PC-3 (cell line): ENCODE data around the gene MXD3.

Experiments used
- EZH2 ChIP-seq: fragments of 300-600 bp; sonication (generic); IDR thresholded peaks from one replicate; pipeline ENCODE4 v1.6.1; 2017; ENCODE audit warnings: antibody characterized with exemption, mild to moderate bottlenecking, low read length; ENCODE audit not compliant: unreplicated experiment
- EZH2phosphoT487 ChIP-seq: fragments of 300-600 bp; sonication (generic); IDR thresholded peaks from 2 replicates; pipeline ENCODE4 v1.6.1; 2018; ENCODE audit warnings: mild to moderate bottlenecking, antibody characterized with exemption, low read length, borderline replicate concordance
- TF ChIP-seq, protein P1 (sequence below): fragments of 300-600 bp; sonication (generic); conservative IDR thresholded peaks from 2 replicates; pipeline ENCODE4 v1.5.1; 2017; ENCODE audit warnings: antibody characterized with exemption, low read depth, mild to moderate bottlenecking, low read length

DNA sequence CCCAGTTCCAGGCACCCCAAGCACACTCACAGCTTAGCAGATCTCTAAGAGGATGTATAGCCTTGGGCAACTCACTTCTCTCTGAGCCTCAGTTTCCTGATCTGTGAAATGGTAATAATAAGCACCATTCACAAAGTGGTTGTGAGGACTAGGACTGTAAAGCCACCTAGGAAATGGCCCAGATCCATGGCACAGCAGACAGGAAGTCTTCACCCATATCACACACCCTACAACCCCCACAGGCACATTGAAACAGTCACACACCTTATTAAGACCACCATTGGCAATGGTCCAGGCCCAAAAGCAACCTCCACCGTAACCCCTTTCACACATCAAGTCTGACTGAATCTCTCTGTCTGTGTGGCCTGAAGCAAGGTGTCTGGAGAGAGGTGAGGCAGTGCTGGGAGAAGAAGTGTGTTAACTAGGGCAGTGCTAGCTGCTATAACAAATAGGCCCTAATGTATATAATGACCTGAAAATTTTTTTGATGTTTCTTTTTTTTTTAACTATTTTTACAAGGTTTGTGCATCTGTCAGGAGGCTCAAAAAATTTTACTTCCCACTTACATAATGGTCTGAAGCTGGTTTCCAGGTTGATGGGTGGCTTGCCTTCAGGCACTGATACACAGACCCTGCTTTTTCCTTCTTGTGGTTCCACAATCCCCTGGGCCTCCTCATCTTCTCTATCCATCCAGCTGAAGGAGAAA lies 43.6 kb upstream of the MXD3 start:
- TF ChIP-seq, protein P1, sequence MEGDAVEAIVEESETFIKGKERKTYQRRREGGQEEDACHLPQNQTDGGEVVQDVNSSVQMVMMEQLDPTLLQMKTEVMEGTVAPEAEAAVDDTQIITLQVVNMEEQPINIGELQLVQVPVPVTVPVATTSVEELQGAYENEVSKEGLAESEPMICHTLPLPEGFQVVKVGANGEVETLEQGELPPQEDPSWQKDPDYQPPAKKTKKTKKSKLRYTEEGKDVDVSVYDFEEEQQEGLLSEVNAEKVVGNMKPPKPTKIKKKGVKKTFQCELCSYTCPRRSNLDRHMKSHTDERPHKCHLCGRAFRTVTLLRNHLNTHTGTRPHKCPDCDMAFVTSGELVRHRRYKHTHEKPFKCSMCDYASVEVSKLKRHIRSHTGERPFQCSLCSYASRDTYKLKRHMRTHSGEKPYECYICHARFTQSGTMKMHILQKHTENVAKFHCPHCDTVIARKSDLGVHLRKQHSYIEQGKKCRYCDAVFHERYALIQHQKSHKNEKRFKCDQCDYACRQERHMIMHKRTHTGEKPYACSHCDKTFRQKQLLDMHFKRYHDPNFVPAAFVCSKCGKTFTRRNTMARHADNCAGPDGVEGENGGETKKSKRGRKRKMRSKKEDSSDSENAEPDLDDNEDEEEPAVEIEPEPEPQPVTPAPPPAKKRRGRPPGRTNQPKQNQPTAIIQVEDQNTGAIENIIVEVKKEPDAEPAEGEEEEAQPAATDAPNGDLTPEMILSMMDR = no peak
- TF ChIP-seq EZH2 (no peak), EZH2phosphoT487 (no peak)
